Measurements from ENCODE around the gene MCOLN1.
"Not testable (repeated sequence)": the region's sequence is repeated elsewhere in the genome, so short reads cannot be mapped to it uniquely, and the experiment has no call there.

MCOLN1 gene

DNA sequence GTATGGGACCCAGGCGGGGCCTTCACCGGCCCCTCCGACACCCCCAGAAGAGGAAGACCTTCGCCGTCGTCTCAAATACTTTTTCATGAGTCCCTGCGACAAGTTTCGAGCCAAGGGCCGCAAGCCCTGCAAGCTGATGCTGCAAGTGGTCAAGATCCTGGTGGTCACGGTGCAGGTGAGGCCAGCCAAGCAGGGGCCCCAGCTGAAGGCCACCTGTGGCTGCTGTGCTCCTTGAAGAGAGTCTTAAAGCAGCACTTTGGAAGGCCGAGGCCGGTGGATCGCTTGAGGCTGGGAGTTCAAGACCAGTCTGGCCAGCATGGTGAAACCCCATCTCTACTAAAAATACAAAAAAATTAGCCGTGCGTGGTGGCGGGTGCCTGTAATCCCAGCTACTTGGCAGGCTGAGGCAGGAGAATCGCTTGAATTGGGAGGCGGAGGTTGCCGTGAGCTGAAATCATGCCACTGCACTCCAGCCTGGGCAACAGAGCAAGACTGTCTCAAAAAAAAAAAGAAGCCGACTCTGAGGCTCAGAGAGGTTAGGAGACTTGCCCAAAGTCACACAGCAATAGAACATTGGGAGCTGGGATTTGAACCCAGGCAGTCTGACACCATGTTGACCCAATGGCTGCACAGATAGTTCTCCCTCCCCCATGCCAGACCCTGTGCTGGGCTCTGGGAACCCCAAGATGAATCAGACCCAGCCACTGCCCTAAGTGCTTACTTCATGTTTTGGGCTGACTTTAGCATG lies 2.7 kb downstream of the MCOLN1 start:
- no peak for DNase-seq (ENCODE audit: low read depth)

- no peak for DNase-seq (ENCODE audit: low read depth)
Measured at GRCh38 chr19:7526059-7526929, 3.9 kb downstream of the MCOLN1 start.

GRCh38 chr19:7527516-7528191 lies 5.2 kb downstream of the MCOLN1 start:
- no peak for DNase-seq (ENCODE audit: low read depth)

- no peak for DNase-seq (ENCODE audit: low read depth)
Measured at GRCh38 chr19:7528192-7528519, 5.7 kb downstream of the MCOLN1 start.

GRCh38 chr19:7528522-7529245 lies 6.3 kb downstream of the MCOLN1 start:
- DNase-seq (ENCODE audit: low read depth), result no peak

GRCh38 chr19:7529246-7529600 lies 6.8 kb downstream of the MCOLN1 start:
- DNase-seq (ENCODE audit: low read depth), result no peak

GRCh38 chr19:7529610-7530490 lies 7.4 kb downstream of the MCOLN1 start:
- DNase-seq (ENCODE audit: low read depth), result no peak

- no peak for DNase-seq (ENCODE audit: low read depth)
Measured at GRCh38 chr19:7533281-7533885, 11.0 kb downstream of the MCOLN1 start.

DNA sequence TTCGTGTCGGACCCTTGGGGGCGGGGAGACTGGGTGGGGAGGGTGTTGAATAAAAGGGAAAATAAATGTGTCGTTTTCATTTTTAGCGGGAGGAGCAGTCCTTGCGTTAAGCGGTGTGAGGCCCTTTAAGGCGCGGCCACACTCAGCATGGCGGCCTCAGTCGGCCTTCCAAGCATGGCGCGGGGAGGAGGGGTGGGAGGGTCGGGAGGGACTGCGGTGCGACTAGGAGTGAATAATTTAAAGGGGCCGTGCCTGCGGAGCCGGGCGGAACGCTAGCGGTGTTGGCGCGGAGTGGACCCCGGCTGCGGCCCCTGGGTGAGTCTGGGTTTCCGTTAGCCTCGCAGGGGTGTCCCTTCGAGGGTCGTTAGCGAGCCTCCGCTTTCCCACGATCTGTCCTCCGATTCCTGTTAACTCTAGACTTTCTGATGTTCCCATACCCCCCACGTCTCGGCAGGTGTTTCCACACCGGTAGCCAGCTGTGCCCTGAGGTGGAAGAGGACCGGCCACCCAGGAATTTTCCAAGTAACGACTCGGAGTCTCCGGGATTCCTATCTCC lies 11.6 kb downstream of the MCOLN1 start:
- peak; percentile 76 for DNase-seq (ENCODE audit: low read depth)

DNA sequence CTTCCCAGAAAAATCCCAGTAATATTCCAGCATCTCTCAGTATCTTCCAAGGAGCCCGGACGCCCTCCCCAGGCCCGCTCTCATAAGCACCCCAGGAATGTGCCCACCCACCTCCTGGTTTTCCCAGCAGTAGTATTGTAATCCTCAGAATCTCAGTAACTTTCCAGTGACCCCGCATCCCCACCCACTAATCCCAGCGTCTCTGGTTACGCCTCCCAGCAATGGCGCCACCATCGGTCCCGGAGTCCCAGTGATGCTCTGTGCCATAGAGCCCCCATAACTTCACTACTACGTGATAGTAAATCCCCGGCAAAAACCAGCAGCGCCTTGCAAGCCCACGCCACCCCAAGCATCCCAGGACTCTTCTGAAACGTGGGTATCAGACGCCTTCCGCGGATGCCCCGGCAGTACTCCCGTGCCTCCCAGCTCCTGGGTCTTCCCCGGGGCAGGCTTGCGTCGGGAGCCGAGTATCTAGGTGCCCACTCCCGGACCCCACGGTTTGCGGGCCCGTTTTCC lies 12.2 kb downstream of the MCOLN1 start:
- DNase-seq (ENCODE audit: low read depth), result no peak

DNA sequence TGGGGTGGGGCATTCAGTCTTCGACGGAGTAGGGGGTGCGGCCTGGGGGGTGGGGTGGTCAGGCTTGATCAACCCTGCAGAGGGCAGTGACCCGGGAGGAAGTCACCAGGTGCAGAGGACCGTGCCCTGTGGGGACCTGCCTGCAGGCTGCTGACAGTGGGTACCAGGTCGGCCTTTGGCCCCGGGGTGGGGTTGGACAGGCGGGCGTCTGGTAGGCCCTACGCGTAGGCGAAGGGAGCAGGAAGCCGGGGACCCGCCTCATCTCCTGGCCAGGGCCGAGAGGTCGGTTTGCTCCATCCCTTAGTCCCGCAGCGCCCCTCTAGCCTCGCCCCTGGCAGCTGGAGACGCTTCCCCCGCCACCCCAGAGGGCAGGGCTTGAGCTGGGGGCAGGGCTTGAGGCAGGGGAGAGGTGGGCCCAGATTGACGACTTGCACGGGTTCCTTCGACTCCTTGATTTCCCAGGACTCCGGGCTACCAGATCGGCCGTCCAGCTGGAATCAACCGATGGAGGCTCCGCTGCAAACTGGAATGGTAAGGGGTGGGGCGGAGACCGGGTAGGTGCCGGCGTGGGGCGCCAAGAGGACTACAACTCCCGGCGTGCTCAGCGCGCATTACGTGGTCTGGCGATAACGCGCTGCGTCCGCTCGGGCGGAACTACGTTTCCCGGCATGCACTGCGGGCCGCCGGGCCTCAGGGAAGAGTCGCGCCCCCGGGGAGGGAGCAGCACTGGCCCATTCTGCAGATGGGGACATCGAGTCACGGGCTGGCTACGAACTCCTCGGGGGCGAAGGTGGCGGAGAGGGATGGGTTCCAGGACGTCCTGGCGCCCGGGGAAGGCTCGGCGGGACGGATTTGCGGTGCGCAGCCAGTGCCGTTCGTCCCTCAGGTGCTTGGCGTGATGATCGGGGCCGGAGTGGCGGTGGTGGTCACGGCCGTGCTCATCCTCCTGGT lies 12.9 kb downstream of the MCOLN1 start, which contains the start of gene PNPLA6:
TSS of gene PNPLA6 (plus strand) at position 671 of the 951 bp plus-strand sequence. CDS start at position 743, 72 bp downstream.
- DNase-seq (ENCODE audit: low read depth), result peak; percentile 89

- DNase-seq (ENCODE audit: low read depth), result no peak
Measured at GRCh38 chr19:7535998-7536695, 13.7 kb downstream of the MCOLN1 start.

DNA sequence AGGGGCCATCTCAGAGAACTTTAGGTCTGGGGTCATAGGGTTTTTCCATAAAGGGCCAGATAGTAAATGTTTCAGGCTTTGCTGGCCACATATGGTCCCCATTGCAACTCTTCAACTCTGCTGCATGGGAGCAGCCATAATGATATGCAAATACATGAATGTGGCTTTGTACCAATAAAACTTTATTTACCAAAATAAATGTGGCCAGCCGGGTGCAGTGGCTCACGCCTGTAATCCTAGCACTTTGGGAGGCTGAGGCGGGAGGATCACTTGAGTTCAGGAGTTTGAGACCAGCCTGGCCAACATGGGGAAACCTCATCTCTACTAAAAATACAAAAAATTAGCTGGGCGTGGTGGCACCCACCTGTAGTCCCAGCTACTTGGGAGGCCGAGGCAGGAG lies 16.6 kb downstream of the MCOLN1 start:
- not testable (repeated sequence) for DNase-seq (ENCODE audit: low read depth)

DNA sequence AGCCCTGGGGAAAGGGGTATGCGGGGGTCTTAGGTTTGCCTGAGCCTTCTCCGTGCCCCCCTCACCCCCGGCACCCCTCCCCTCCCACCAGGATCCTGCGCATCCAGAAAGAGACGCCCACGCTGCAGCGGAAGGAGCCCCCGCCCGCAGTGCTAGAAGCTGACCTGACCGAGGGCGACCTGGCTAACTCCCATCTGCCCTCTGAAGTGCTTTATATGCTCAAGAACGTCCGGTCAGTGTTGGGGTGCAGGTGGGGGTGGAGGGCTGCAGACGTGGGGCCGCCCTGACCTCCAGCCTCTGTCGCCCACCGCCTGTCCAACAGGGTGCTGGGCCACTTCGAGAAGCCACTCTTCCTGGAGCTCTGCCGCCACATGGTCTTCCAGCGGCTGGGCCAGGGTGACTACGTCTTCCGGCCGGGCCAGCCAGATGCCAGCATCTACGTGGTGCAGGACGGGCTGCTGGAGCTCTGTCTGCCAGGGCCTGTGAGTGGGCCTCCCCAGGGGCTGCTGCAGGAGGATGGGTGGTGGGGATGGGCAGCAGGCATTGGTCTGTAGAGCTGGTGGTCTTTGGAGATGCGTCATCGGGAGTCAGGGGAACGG lies 17.5 kb downstream of the MCOLN1 start:
- DNase-seq (ENCODE audit: low read depth), result no peak

DNA sequence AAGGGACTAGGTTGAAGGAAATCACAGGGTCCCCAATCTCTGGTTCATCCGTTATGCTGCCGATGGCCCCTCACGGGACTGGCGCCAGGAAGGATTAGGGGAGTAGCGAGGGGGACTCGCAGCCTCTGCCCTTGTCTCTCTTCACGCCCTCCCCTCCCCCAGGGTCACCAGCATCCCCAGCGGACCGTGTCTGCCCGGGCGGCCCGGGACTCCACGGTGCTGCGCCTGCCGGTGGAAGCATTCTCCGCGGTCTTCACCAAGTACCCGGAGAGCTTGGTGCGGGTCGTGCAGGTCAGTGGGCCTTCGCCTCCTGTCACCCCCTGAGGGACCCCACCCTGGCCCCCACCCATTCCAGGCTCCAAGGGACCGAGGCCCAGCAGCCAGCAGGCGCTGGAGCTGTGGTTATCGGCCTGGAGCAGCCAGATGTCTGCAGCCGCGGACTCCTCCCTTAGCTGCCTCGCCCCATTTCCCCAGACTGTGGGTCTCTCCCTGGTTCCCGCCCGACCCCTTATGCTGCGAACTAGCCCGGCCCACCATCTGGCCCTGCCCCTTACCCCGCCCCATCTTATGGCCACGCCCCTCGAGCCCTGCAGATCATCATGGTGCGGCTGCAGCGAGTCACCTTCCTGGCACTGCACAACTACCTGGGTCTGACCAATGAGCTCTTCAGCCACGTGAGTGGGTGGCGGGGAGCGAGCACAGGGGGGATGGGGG lies 18.5 kb downstream of the MCOLN1 start:
- DNase-seq (ENCODE audit: low read depth), result no peak

DNA sequence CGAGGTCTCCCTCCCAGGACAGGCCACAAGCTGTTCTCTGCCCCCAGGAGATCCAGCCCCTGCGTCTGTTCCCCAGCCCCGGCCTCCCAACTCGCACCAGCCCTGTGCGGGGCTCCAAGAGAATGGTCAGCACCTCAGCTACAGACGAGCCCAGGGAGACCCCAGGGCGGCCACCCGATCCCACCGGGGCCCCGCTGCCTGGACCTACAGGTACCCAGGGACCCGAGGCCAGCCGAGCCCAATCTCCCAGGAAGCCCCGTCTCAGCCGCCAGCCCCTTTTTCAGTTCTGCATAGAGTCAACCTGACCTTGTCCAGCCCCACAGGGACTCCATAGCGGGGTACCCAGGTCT lies 19.0 kb downstream of the MCOLN1 start:
- DNase-seq (ENCODE audit: low read depth), result no peak

DNA sequence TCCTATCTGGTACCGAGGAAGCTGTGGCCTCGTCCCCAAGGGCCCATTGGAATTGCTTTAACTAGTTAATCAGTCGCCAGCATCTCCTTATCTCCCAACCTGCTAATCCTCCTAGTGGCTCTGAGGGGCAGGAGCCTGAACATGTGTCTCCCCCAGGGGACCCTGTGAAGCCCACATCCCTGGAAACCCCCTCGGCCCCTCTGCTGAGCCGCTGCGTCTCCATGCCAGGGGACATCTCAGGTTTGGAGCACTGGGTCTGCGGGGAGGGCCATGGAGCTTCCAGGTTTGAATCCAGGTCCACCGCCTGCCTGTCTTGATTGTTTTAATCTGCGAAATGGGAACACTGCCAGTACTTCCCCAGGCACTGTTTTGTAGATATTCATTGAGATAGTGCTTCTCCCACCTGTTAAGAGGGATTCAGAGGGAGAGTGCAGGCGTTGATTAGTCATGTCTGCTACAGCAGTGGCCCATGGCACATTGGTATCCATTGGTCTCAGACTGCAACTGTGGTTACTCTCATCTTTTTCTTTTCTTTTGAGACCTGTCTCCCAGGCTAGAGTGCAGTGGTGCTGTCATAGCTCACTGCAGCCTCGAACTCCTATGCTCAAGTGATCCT lies 19.5 kb downstream of the MCOLN1 start:
- DNase-seq (ENCODE audit: low read depth), result no peak
